ENCODE measurements around the gene NXT1.

DNA sequence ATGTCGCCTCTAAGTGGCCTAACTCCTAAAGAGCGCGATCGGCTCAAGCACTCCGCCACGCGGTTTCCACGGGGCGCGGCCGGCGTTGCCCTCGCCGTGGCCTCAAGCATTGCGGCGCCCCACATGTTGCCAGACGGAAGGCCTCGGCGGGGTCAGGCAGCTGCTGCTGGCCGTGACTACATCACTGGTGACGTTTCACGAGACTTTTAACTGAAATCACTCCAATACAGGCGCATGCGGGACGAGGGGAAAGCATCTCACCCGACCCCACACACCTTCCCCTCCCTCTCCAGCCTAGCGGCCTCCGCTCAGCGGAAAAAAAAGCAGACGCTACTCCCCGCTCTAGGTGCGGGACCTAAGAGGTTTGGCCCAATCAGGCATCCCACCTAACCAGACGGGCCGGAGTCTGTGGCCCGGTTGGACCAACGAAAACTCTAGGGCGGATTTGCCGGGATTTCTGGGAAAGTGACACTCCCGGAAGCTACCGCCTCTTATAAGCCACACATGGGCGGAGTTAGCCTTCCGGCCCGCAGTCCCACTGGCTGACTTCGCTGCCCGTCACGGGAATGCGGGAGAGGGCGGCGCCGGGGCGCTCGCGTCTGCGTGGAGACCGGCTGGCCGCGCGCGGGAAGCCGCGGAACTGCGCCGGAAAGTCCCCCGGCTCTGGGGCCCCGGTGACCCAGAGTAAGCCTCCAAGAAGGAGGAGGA, at the start of gene NXT1:
- TF ChIP-seq ZNF274 (IDR thresholded peaks at IDR 0.05; ENCODE audit: low read depth, low read length) = no peak
- no peak for TF ChIP-seq SUZ12 (IDR thresholded peaks at IDR 0.05; ENCODE audit: extremely low read depth, insufficient read depth, insufficient read length)
- TF ChIP-seq YY1 (IDR thresholded peaks at IDR 0.05; ENCODE audit: insufficient read depth, insufficient read length) = no peak
